ENCODE results near the gene RGS7. TPM values are rescaled to one million over a fixed set of nuclear protein-coding genes. Genes with fewer than 3 reads are reported as not detected.

RGS7 gene
- total and polyA plus RNA-seq, 2 of the 8 experiments (the other 6 are each of a cell fraction or from before 2014, with no cell fraction given), result 1.6 to 3.0 TPM

GRCh38 chr1:240860023-240860422 lies 497.0 kb downstream of the RGS7 start (continued):
- no peak for TF ChIP-seq RAD21 (IDR thresholded peaks at IDR 0.05 in 1 of 2, conservative IDR thresholded peaks at IDR 0.05 in 1 of 2; ENCODE audit: low read depth in 2 of 2, low read length in 2 of 2)
- no peak for TF ChIP-seq MAFK (IDR thresholded peaks at IDR 0.05; ENCODE audit: low read depth, low read length)
- TF ChIP-seq JUN (IDR thresholded peaks at IDR 0.05; ENCODE audit: low read depth, low read length), result no peak
